HG02884 (cell line): ENCODE measurements around the gene TRAM2.

Experiments used
- ATAC-seq: cut with Tn5 transposase; IDR thresholded peaks from one replicate; pipeline ENCODE4 v1.9.1; 2021; ENCODE audit warnings: mild to moderate bottlenecking, moderate library complexity; ENCODE audit not compliant: unreplicated experiment

TRAM2 gene

GRCh38 chr6:52548999-52549398 lies 27.9 kb downstream of the TRAM2 start:
- no peak for ATAC-seq

- ATAC-seq: no peak
These were observed 28.5 kb downstream of the TRAM2 start for GRCh38 chr6:52548353-52548713.

- ATAC-seq: no peak
These were observed 29.1 kb downstream of the TRAM2 start for GRCh38 chr6:52547647-52548352.

- ATAC-seq: peak; percentile 86
These were observed 30.2 kb downstream of the TRAM2 start for GRCh38 chr6:52546678-52547077.

- ATAC-seq: peak; percentile 44
These were observed 30.7 kb downstream of the TRAM2 start for GRCh38 chr6:52546192-52546591.

- ATAC-seq: no peak
These were observed 31.3 kb downstream of the TRAM2 start for GRCh38 chr6:52545406-52546119.

GRCh38 chr6:52544602-52545405 lies 32.1 kb downstream of the TRAM2 start:
- no peak for ATAC-seq

GRCh38 chr6:52543729-52544601 lies 32.9 kb downstream of the TRAM2 start:
- no peak for ATAC-seq

- no peak for ATAC-seq
These were observed 33.6 kb downstream of the TRAM2 start for GRCh38 chr6:52543262-52543661.

GRCh38 chr6:52541135-52541534 lies 35.7 kb downstream of the TRAM2 start:
- no peak for ATAC-seq

- no peak for ATAC-seq
These were observed 36.5 kb downstream of the TRAM2 start for GRCh38 chr6:52540286-52540902.

- no peak for ATAC-seq
These were observed 37.3 kb downstream of the TRAM2 start for GRCh38 chr6:52539607-52540006.

GRCh38 chr6:52538901-52539354 lies 37.9 kb downstream of the TRAM2 start:
- no peak for ATAC-seq

GRCh38 chr6:52538252-52538900 lies 38.5 kb downstream of the TRAM2 start:
- no peak for ATAC-seq

- peak; percentile 55 for ATAC-seq
These were observed 39.7 kb downstream of the TRAM2 start for GRCh38 chr6:52537001-52537753.

- peak; percentile 17 for ATAC-seq
These were observed 40.4 kb downstream of the TRAM2 start for GRCh38 chr6:52536424-52536916.

GRCh38 chr6:52535711-52536423 lies 41.0 kb downstream of the TRAM2 start:
- no peak for ATAC-seq

GRCh38 chr6:52534966-52535390 lies 41.9 kb downstream of the TRAM2 start:
- ATAC-seq: peak; percentile 32
